ENCODE measurements around the gene MYH9. TPM values are rescaled to one million over a fixed set of nuclear protein-coding genes. Genes with fewer than 3 reads are reported as not detected.
A peak's percentile ranks its signal among the peaks of the same experiment; 100 is the strongest.

MYH9 gene
- total RNA-seq, 2 donors from 2014 or later = 1,447 to 1,631 TPM

GRCh38 chr22:36363349-36363981, 24.3 kb downstream of the MYH9 start:
- TF ChIP-seq CTCF (IDR thresholded peaks at IDR 0.05) = no peak
- no peaks in the 10 kb centered on the region for H3K36me3 ChIP-seq
- H3K27ac ChIP-seq = peak overlapping the region; percentile 93 to 97
- no peak for DNase-seq (ENCODE audit: low spot score)
- H3K9me3 ChIP-seq = no peaks in the 10 kb centered on the region
- H3K4me1 ChIP-seq (ENCODE audit: control insufficient read depth in 1 of 2, low read depth in 2 of 2) = peaks cover 92 to 99% of the 10 kb centered on the region in 2 donors
- peak overlapping the region; percentile 49 for H3K4me3 ChIP-seq
- no peak for ATAC-seq (ENCODE audit: insufficient number of reproducible peaks, low FRiP score, low read depth)
- no peaks in the 10 kb centered on the region for H3K27me3 ChIP-seq (replicated peaks; ENCODE audit: insufficient read depth)

- ATAC-seq (ENCODE audit: insufficient number of reproducible peaks, low FRiP score, low read depth) (no peak), DNase-seq (ENCODE audit: low spot score) (no peak)
- H3K36me3 ChIP-seq = no peaks in the 10 kb centered on the region
- peaks cover 90 to 99% of the 10 kb centered on the region in 2 donors for H3K4me1 ChIP-seq (ENCODE audit: control insufficient read depth in 1 of 2, low read depth in 2 of 2)
- H3K9me3 ChIP-seq = no peaks in the 10 kb centered on the region
- peak overlapping the region; percentile 93 to 97 for H3K27ac ChIP-seq
- TF ChIP-seq CTCF (IDR thresholded peaks at IDR 0.05) = no peak
- H3K4me3 ChIP-seq = peak overlapping the region; percentile 34
- no peaks in the 10 kb centered on the region for H3K27me3 ChIP-seq (replicated peaks; ENCODE audit: insufficient read depth)
Observed at GRCh38 chr22:36362932-36363331, 24.8 kb downstream of the MYH9 start.

DNA sequence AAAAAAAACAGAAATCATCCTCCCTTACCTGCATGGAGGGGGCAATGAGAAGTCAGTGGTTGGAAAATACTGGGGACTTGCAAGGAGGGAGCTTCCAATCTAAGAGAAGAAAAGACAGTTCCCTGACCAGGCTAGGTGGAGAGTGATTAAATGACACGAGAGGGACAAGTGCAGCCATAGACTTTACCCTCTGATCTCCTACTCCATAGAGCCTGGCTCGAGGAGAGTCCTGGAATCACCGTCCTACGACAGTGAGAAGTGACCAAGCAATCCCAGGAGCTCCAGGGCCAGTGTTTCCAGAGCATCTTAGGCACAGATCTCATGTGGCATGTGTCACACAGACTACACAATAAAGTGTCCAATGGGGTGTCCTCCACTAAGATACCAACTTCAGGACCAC, 25.7 kb downstream of the MYH9 start:
- Histone ChIP-seq H3K36me3 (no peaks in the 10 kb centered on the region), H3K9me3 (no peaks in the 10 kb centered on the region), H3K27me3 (replicated peaks; ENCODE audit: insufficient read depth) (no peaks in the 10 kb centered on the region), H3K4me1 (ENCODE audit: control insufficient read depth in 1 of 2, low read depth in 2 of 2) (peaks cover 90 to 99% of the 10 kb centered on the region in 2 donors), H3K4me3 (peak overlapping the region; percentile 54), H3K27ac (peak overlapping the region; percentile 93 to 97)
- no peak for ATAC-seq (ENCODE audit: insufficient number of reproducible peaks, low FRiP score, low read depth)
- no peak for TF ChIP-seq CTCF (IDR thresholded peaks at IDR 0.05)
- no peak for DNase-seq (ENCODE audit: low spot score)

- peak; percentile 37 for ATAC-seq (ENCODE audit: insufficient number of reproducible peaks, low FRiP score, low read depth)
- Histone ChIP-seq H3K4me3 (peak overlapping the region; percentile 54), H3K27me3 (replicated peaks; ENCODE audit: insufficient read depth) (no peaks in the 10 kb centered on the region), H3K9me3 (no peaks in the 10 kb centered on the region), H3K27ac (peak overlapping the region; percentile 93 to 97), H3K36me3 (peaks cover 6% of the 10 kb centered on the region), H3K4me1 (ENCODE audit: control insufficient read depth in 1 of 2, low read depth in 2 of 2) (peaks cover 88 to 99% of the 10 kb centered on the region in 2 donors)
- TF ChIP-seq CTCF (IDR thresholded peaks at IDR 0.05) = no peak
- no peak for DNase-seq (ENCODE audit: low spot score)
Observed at GRCh38 chr22:36360871-36361383, 26.8 kb downstream of the MYH9 start.

- H3K27ac ChIP-seq = peak overlapping the region; percentile 93 to 97
- TF ChIP-seq CTCF (IDR thresholded peaks at IDR 0.05) = no peak
- peaks cover 87 to 98% of the 10 kb centered on the region in 2 donors for H3K4me1 ChIP-seq (ENCODE audit: control insufficient read depth in 1 of 2, low read depth in 2 of 2)
- no peak overlapping the region for H3K4me3 ChIP-seq
- peaks cover 6% of the 10 kb centered on the region for H3K36me3 ChIP-seq
- no peaks in the 10 kb centered on the region for H3K27me3 ChIP-seq (replicated peaks; ENCODE audit: insufficient read depth)
- ATAC-seq (ENCODE audit: insufficient number of reproducible peaks, low FRiP score, low read depth) (no peak), DNase-seq (ENCODE audit: low spot score) (no peak)
- H3K9me3 ChIP-seq = no peaks in the 10 kb centered on the region
Observed at GRCh38 chr22:36360011-36360410, 27.8 kb downstream of the MYH9 start.

All from thoracic aorta (tissue), 2 donors.